ENCODE results near the gene ENTPD2. TPM values are rescaled to one million over a fixed set of nuclear protein-coding genes. Genes with fewer than 3 reads are reported as not detected.

Gene ENTPD2
- total RNA-seq, 1 experiment from 2014 or later, result 4.0 TPM

DNA sequence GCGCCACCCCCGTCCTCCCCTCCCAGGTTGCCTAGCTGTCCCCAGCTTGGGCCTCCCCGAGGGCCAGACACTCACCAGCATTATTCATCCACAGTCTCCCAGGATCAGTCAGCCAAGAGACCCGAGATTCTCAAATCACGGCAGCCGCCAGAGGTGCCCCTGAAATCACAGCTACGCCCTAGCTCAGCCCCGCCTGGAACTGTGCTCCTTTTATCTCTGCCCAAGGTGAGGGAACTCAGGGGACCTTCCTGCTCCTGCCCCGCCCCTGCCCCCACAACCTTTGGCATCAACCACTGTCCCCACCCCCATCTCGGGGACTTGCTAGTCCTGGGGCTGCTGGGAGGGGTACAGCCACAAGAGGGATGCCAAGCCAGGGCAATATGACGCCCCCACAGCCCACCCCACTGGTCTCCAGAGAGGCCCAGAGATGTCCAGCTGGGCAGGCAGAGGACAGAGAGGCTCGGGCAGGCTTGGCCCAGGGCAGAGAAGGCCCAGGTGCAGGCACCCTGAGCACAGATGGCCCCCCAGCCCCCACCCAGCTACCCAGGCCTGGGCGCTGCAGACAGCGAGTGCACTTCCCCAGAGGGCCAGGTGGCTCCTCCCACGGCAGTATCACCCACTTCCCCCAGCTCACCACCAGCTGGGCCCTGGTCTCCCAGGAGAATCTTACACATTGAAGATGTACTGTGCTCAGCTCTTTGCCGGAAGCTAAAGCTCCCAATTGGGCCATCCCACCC is 21.8 kb downstream of the ENTPD2 start, which contains the start of gene FUT7:
TSS of gene FUT7 (minus strand) at position 185 of the 737 bp plus-strand sequence. CDS start at position 88, 97 bp downstream.
- H4K91ac ChIP-seq (ENCODE audit: insufficient read length, low read depth, low read length), result no peak within 1 kb of the TSS
- no peak within 1 kb of the TSS for H3K9ac ChIP-seq (ENCODE audit: extremely low read depth, insufficient read length, low read length)
- no peak within 1 kb of the TSS for H3K18ac ChIP-seq (ENCODE audit: insufficient read length, low read depth, low read length)
- no CpG with 5 or more reads among the region's 16 CpGs for WGBS (ENCODE audit: extremely low coverage, insufficient read length, low lambda C conversion rate)
- no peak within 1 kb of the TSS for H4K8ac ChIP-seq (replicated peaks; ENCODE audit: insufficient read length, low read depth, low read length)
- no peak within 1 kb of the TSS for H2BK12ac ChIP-seq (ENCODE audit: insufficient read length, low read depth, low read length)
- peaks cover 0 to 8% of the 10 kb centered on the region in 2 experiments; a peak in 2 of 4 replicates for H3K4me1 Mint-ChIP-seq
- H3K9me3 Mint-ChIP-seq, result no peaks in the 10 kb centered on the region
- H3K27ac ChIP-seq (ENCODE audit: insufficient read length, low read depth, low read length), result no peak within 1 kb of the TSS
- H3K4me1 ChIP-seq (ENCODE audit: insufficient read depth, low read length), result no peaks in the 10 kb centered on the region
- no peaks in the 10 kb centered on the region for H3K27me3 ChIP-seq (ENCODE audit: insufficient read depth, low read length)
- H2AK5ac ChIP-seq (ENCODE audit: insufficient read length, low read length), result no peak within 1 kb of the TSS
- no peak within 1 kb of the TSS for H3K23ac ChIP-seq (ENCODE audit: insufficient read length, low read depth, low read length)
- H3K4me2 ChIP-seq (ENCODE audit: insufficient read depth, insufficient read length, low read length), result no peak within 1 kb of the TSS
- no peak within 1 kb of the TSS for H2BK20ac ChIP-seq (ENCODE audit: low read depth, low read length, poor library complexity, severe bottlenecking)
- DNase-seq, result no peak
- H2BK120ac ChIP-seq (ENCODE audit: low read depth, low read length, poor library complexity, severe bottlenecking), result no peak within 1 kb of the TSS
- no peak within 1 kb of the TSS; the same call in 1 of the 2 replicates for H3K14ac ChIP-seq (ENCODE audit: insufficient read depth, low read length)
- peaks cover 34% of the 10 kb centered on the region for H3K27me3 Mint-ChIP-seq (ENCODE audit: low read depth)
- peaks cover 2% of the 10 kb centered on the region for H4K20me1 ChIP-seq (ENCODE audit: control insufficient read depth, insufficient read depth, insufficient read length)
- peaks cover 9% of the 10 kb centered on the region for H3K23me2 ChIP-seq (ENCODE audit: insufficient read length, low read depth, low read length, poor library complexity, severe bottlenecking)
- no peaks in the 10 kb centered on the region for H3K9me3 ChIP-seq (ENCODE audit: control insufficient read depth, low read depth, low read length)
- no peak within 1 kb of the TSS for H3K4ac ChIP-seq (ENCODE audit: low read depth, low read length)
- H3K27ac Mint-ChIP-seq, result no peak within 1 kb of the TSS; a peak in 1 of 7 replicates
- no peaks in the 10 kb centered on the region for H3K36me3 Mint-ChIP-seq (ENCODE audit: insufficient read depth in 1 of 3, low read depth in 3 of 3)
- no peak within 1 kb of the TSS for H3K56ac ChIP-seq (ENCODE audit: insufficient read length, low read depth, low read length)
- H4K5ac ChIP-seq (ENCODE audit: insufficient read length, low read depth, low read length), result no peak within 1 kb of the TSS
- no peak within 1 kb of the TSS for H3T11ph ChIP-seq (ENCODE audit: low read length)
- TF ChIP-seq, protein P1, sequence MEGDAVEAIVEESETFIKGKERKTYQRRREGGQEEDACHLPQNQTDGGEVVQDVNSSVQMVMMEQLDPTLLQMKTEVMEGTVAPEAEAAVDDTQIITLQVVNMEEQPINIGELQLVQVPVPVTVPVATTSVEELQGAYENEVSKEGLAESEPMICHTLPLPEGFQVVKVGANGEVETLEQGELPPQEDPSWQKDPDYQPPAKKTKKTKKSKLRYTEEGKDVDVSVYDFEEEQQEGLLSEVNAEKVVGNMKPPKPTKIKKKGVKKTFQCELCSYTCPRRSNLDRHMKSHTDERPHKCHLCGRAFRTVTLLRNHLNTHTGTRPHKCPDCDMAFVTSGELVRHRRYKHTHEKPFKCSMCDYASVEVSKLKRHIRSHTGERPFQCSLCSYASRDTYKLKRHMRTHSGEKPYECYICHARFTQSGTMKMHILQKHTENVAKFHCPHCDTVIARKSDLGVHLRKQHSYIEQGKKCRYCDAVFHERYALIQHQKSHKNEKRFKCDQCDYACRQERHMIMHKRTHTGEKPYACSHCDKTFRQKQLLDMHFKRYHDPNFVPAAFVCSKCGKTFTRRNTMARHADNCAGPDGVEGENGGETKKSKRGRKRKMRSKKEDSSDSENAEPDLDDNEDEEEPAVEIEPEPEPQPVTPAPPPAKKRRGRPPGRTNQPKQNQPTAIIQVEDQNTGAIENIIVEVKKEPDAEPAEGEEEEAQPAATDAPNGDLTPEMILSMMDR (conservative IDR thresholded peaks at IDR 0.05), result no peak
- no peaks in the 10 kb centered on the region for H3K79me2 ChIP-seq (ENCODE audit: insufficient read depth, low read length)
- no peaks in the 10 kb centered on the region for H3K79me1 ChIP-seq (ENCODE audit: insufficient read depth, low read depth, low read length, poor library complexity, severe bottlenecking)
- no peak within 1 kb of the TSS for H2BK5ac ChIP-seq (ENCODE audit: insufficient read length, low read length)
- H2BK15ac ChIP-seq (ENCODE audit: low read depth, low read length), result no peak within 1 kb of the TSS
- no peak within 1 kb of the TSS for H2AFZ ChIP-seq (ENCODE audit: low read length)
- H3K4me3 Mint-ChIP-seq, result no peak within 1 kb of the TSS

Data from H9 (cell line).